HG02571 (cell line): ENCODE data around the gene SFMBT1.
"Not testable (repeated sequence)": the region's sequence is repeated elsewhere in the genome, so short reads cannot be mapped to it uniquely, and the experiment has no call there.

ENCODE experiments used
- ATAC-seq: cut with Tn5 transposase; IDR thresholded peaks from one replicate; pipeline ENCODE4 v1.9.1; 2021; ENCODE audit warnings: mild to moderate bottlenecking, moderate library complexity; ENCODE audit not compliant: unreplicated experiment

SFMBT1 gene

DNA sequence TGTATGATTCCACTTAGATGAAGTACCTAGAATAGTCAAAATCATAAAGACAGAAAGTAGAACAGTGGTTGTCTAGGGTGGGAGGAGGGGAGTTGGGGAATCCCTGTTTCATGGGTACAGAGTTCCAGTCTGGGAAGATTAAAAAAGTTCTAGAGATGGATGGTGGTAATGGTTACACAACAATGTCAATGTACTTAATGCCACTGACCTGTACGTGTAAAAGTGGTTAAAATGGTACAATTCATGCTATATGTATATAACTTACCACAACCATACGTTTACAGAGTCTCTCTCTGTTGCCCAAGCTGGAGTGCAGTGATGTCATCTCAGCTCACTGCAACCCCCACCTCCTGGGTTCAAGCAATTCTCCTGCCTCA is 6.5 kb downstream of the SFMBT1 start:
- ATAC-seq, result no peak

DNA sequence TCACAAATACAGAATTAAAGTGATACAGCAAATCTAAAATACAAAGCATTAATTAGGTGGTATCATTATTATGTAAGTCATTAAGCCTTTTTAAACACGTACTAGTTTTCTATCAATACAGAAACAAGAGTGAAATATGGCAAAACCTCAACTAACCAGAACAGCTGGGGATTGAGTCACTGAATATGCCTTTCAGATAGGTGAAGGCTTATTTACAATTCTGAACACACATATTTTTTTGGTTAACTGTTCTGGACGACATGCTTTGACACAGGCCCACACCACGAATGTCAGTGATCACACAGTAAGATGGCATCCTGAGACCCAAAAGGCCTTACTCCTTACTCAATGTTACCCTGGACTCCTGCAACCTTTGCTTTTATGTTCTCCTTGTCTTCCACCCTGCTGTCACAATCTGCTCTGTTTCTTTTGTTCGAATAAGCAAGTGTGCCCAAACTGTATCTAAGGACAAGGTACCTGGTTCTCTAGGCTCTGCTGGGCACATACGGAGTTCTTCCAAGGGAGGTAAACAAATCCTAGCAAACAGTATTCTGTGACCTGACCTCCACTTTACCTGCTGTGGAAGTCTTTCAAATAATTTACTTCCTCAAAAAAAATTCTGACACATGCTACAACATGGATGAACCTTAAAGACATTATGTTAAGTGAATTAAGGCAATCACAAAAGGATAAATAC is 7.0 kb downstream of the SFMBT1 start:
- ATAC-seq, result no peak

DNA sequence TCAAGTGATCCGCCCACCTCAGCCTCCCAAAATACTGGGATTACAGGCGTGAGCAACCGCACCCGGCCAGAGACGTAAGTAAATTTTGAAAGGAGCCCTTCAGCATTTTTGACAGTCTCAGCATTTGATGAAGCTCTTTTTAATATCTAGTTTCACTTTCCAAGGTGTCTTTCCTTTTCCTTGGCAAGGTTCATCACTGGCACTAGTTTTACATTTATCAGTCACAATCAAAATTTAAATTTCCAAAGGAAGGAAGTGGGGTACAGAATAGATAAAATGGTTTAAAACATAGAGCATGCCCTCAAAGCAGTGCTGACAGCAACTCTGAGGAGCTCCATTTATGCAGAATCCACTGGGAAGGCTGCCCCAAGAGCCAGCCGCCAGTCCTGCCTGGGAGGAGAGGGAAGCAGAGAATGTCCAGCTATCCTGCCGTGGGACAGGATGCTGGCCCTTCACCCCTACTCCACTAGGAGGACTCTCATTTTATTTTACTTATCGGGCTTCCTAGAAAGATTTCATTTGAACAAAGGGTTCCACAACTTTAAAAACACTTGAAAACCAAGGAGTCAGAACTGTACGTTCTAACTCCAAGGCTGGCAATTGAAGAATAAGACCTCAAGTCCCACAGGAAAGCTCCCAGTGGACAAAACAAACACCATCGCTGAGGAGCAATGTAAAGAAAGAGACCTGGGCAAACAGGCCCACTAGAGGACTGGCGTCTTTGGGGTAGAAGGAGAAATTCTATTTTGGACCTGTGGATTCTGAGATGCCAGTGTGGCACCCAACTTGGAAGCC is 9.9 kb downstream of the SFMBT1 start:
- no peak for ATAC-seq

DNA sequence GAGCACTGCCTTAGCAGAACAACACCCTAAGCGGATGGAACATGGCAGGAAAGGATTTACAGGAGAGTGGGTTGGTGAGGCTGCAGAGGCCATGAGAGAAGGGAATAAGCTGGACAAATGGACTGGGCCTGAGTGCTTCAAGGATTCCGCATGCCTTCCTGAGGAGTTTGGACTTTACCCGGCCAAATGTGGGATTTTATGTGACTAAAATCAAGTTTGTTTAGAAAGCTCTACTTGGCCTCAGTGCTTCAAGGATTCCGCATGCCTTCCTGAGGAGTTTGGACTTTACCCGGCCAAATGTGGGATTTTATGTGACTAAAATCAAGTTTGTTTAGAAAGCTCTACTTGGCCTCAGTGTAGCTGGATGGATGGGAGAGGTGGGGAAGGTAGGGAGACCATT is 10.9 kb downstream of the SFMBT1 start:
- ATAC-seq, result not testable (repeated sequence)

DNA sequence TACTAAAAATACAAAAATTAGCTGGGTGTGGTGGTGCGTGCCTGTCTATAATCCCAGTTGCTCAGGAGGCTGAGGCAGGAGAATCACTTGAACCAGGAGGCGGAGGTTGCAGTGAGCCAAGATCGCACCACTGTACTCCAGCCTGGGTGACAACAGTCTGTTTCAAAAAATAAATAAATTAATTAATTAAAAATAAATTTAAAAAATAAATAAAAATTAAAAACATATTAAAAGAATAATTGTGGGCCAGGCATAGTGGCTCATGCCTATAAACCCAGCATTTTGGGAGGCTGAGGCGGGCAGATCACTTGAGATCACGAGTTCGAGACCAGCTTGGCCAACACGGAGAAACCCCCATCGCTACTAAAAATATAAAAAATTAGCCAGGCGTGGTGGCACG is 11.5 kb downstream of the SFMBT1 start:
- ATAC-seq, result not testable (repeated sequence)

DNA sequence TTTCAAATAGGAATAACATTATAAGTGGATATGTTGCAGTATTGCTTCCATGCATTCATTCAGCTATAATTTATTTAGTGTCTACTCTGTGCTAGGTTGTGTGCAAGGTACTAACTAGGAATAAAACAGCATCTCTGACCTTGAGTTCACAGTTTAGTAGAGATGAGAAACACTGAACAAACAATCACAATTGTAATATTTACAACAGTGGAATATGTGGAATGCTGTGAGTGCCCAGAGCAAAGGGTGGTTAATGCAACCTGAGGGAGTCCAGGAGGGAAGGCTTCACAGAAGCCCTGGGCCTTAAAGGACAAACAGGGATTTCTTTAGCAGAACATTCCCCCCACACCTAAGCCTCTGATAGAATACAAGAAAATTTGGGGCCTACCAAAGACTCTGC is 13.3 kb downstream of the SFMBT1 start:
- no peak for ATAC-seq

DNA sequence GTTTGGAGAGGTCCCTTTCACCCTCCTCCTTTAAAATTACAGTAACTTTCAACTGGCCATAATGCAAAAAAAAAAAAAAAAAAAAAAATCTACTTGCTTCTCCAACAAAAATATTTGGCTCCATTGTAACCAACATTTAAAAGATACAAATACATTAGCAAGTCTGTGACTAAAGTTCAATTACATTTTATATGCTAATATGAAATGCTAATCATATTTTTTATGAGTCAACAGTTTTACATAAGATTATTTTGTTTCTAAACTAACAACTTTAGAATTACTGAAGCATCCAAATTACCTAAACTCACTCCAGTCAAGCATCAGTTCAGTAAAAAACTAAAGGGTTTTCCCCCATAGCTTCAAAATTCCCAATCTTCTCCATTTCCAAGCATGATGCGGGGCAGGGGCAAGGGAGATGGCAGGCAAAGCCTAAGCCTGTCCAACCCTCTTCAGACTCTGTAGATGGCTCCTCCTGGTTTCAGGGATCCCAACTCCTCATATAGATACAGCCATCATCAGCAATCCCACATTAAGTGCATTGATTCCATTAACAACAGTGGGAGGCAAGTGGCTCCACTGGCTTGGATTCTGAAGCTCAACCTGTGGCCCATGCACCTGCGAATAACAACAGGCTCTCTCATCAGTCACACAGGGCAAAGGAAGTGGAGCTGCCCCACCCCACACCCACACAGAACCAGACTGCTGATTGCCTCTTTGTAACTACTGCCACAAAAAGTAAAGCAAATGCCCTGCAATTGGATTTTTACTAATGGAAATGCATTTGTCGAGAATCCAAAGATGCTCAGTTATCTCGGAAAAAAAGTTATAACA is 15.0 kb downstream of the SFMBT1 start:
- no peak for ATAC-seq

DNA sequence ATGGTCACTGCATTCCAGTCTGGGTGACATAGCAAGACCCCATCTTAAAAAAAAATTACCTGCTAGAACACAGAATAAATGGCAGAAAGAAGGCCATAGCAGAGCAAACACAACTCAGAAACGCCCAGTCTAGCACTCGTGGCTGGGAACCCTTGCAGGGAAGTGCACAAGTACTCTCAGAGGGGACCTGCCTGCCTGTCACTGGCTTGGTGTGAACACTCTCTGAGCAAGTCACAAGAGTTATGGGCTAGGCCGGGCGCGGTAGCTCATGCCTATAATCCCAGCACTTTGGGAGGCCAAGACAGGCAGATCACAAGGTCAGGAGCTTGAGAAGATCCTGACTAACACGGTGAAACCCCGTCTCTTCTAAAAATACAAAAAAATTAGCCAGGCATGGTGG is 17.2 kb downstream of the SFMBT1 start:
- no peak for ATAC-seq

DNA sequence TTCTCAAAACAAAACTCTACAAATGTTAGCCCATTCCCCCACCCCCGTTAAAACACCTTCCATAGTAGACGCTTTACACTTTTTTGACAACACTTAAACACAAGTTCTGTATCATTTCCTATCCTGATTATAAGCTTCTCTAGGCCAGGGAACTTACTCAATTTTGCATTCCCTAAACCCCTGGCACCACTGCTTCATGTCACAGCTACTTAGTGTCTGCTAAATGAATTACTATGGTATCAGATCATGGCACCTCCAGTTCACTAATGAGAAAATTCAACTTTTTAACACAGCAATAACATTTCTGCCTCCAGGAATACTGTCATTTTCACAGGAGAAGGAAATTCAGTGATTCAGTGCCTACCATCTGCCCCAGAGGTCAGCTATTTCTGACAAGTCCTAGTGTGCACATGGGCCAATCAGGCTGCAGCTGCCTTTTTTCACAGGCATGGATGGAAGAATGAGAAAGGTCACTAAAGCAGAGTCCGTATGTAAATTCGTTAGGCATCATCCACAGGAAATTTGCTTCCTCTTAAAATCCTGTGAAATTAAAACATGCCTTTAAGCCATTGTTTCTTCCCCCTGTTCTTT is 18.5 kb downstream of the SFMBT1 start:
- ATAC-seq, result no peak

DNA sequence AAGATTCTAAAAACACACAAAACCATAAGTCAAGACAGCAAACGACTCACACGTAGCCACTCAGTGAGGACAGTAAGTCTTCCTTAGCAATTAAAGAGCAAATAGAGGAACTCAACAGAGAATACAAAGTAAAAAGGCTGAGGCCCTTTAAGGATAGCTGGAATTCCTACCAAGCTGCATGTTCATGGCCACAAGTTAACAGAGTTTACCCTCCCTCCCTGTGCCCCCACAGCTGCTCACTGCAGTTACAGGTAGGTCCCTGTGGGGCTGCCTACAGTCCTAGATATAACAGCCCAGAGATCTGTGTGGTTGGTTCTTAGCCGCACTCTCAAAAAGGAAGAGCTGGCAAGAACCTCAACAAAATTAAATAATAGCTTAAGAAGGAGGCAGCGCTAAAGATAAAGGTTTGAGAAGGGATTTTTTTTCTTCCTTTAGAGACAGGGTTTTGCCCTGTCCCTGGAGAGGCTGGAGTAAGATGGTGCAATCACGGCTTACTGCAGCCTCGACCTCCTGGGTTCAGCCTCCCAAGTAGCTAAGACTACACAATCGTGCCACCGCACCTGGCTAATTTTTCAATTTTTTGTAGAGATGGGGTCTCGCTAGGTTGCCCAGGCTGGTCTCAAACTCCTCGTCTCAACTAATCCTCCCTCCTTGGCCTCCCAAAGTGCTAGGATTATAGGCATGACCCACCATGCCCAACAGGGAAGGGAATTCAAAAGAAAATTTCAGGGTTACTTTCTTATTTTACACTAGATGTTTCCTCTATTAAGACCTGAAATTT is 19.3 kb downstream of the SFMBT1 start:
- no peak for ATAC-seq

DNA sequence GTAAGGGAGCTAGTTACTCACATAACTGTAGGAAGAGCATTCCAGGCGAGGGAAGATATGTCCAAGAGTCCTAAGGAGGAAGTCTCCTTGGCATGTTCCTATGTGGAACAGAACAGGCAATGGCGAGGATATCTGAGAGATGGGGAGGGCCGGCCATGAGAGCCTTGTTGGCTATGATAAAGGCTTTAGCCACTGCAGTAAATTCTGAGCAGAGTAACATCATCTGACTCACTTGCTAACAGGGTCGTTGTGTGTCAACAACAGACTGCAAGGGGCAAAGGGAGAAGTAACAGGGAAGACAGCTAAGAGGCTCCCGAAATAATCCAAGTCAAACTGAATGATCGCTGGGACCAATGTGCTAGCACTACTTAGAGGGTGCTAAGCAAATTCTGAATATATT is 21.6 kb downstream of the SFMBT1 start:
- ATAC-seq, result no peak

DNA sequence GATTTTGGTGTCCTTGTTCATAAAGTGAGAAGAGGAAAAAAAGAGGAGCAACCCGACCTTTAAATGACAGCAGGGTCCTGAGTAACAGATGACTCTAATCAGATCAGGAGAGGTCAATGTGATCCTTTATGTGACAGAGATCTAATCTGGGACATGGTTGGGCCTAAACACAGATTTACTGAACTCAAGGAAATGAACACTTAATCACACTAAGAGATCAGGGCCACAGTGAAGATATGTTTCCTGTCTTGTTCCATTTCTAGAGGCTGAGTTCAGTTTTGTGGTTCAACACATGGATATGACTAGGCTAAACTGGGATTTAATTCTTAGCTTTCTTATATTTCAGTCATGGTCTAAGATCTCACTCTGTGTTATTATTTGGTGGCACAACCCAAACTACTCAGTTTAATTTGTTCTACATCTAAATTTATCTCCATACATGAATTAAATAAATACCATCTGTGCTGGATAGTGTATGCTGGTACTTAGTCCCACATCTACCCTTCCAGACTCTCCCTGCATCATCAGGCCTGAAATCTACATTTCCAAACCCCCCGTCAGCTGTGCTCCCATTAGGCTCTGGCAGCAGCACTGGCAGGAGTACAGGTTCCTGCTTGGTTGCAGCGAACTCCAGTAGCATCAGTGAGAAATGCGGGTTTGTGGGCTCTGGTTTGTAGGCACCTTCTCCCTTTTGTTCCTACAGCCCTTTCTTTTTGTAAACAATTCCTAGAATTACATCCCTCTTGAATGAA is 22.6 kb downstream of the SFMBT1 start:
- no peak for ATAC-seq

DNA sequence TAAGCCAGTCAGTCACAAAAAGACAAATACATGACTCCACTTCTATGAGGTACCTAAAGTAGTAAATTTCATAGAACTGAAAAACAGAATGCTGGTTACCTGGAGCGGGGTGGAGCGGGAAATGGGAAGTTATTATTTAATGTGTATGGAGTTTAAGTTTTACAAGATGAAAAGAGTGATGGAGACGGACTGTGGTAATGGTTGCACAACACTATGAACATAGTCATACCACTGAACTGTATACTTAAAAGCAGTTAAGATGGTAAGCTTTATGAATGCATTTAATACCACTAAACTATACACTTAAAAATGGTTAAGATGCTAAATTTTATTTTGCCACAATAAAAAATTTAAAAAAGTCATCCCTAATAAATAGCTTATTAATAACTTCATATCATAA is 23.2 kb downstream of the SFMBT1 start:
- ATAC-seq, result no peak

DNA sequence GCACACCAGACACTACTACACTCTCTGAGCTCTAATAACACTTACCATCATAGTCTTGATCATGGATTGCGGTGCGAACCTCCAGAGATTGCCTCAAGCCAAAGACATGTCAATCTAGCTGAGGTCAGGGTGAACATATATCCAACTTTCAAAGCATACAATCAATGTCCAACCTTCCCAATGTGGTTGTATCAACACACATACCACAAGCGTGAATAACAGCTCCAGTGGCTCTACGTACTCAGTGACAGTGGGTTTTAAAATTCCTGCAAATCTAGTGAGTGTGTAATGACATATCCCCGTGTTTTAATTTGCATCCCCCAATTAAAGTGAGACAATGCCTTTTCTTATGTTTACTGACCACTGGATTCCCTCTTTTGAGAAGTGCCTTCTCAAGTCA is 29.6 kb downstream of the SFMBT1 start:
- no peak for ATAC-seq

DNA sequence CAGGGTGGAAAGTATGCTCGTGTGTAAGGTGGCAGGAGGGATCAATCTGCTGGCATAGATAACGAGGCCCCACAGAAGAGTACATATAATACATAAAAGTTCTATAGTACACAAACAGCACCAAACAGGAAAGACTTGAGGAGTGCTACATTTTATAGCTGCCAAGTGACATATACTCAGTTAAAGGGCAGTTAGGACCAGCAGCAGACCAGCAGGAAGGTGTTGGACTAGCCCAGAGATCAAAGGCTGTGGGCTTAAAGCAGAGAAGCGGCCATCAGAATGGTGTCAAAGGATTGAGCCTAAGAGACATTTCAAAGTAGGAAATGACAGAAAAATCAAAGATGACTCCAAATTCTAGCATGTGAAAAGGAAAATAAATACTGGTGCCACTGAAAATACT is 34.5 kb downstream of the SFMBT1 start:
- no peak for ATAC-seq

DNA sequence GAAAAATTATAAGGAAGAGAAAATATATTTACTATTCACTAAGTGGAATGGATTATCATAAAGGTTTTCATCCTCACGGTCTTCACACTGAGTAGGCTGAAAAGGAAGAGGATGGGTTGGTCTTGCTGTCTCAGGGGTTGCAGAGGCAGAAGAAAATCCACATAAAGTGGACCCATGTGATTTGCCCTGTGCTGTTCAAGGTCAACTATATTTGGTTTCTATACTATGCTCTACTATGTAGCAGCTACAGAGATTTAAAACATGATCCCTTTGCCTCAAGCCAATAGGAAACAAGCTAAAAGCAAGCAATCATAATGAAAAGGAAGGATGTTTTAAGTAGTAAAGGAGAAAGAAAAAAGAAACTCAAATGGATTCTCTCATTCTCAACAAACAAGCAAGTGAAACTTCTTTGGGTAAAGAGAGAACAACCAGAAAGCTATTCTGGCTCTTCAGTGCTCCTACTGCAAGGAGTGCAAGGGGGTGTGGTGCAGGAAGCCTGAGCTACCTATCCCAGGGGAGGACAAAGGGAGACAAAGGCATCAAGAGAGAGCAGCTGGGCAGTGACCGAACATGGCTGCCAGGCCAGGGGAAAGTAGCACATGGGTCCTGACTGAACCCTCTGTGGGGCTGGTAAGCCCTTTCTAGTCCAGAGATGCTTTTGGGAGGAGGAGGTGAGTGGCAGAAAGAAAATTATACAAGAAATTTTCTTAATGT is 35.9 kb downstream of the SFMBT1 start:
- ATAC-seq, result no peak

DNA sequence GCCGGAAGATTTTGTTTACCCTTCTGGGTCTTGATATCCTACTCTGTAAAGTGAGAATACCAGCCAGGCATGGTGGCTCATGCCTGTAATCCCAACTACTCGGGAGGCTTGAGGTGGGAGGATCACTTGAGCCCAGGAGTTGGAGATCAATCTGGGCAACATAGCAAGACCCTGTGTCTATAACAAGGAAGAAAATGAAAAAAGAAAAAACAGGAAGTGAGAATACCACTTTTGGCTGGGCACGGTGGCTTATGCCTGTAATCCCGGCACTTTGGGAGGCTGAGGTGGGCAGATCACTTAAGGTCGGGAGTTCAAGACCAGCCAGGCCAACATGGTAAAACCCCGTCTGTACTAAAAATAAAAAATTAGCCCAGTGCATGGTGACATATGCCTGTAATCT is 36.9 kb downstream of the SFMBT1 start:
- no peak for ATAC-seq

DNA sequence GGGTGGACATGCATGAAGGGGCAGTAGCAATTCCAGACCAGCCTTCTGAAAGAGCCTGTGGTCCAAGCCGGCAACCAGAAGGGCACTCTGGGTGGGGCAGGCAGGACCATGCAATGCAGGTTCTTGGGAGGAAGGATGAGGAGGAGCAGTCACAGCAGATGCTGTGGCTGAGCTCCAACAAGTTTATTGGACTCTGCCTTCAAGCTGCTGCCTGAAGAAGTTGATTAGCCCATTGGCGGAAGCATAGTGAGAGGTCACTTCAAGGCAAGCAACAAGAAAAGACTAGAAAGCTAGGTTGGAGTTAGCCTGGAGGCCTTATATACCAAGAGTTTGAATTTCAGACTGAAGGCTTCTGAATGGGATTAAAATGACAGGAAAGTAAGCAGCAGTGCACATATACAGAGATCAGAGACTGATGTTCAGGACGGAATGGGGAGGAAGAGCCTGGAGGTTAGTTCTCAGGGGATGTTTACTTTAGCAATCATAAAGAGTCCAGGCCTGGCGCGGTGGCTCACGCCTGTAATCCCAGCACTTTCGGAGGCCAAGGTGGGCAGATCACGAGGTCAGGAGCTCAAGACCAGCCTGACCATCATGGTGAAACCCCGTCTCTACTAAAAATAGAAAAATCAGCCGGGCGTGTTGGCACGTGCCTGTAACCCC is 39.9 kb downstream of the SFMBT1 start:
- ATAC-seq, result no peak

DNA sequence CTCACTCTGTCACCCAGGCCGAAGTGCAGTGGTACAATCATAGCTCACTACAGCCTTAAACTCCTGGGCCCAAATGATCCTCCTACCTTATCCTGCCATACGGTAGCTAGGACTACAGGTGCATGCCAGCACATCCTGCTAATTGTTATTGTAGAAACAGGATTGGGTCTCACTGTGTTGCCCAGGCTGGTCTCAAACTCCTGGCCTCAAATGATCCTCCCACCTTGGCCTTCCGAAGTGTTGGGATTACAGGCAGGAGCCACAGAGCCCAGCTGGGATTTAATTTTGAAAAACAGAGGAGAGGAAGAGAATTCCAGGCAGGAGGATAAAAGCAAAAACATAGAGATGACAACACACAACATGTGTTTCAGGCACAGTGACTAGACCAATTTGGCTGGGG is 40.5 kb downstream of the SFMBT1 start:
- no peak for ATAC-seq
